Measurements from ENCODE around the gene ZNF384.

The ZNF384 gene

DNA sequence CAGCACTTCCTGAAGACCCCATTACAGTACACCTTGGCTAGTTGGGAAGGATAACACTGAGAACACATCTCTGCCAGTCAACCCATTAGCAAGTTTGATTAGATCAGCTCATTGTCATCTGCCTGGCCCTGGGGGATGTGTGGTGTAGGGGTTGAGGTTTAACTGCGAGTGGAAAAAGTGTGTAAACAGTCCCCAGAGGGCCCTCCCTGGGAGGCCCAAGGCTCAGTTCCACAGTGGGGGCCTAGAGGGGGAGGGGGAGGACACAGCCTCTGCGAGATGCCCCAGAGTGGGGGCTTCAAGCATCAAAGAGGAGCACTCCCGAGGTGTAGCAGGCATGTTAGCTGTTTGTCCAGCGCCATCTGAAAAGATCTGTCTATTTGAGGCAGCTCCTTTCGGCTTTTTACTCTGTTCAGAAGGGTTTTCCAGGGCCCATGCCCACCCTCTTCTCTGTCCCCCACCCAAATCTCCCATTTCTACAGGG lies 53.8 kb downstream of the ZNF384 start:
- H3K36me3 Mint-ChIP-seq (ENCODE audit: low read depth): no peaks in the 10 kb centered on the region
- H3K4me1 Mint-ChIP-seq (ENCODE audit: low read depth): peaks cover 36% of the 10 kb centered on the region
- no peaks in the 10 kb centered on the region for H3K27me3 Mint-ChIP-seq (ENCODE audit: low read depth)
- H3K9me3 Mint-ChIP-seq: no peaks in the 10 kb centered on the region
- peak; percentile 72 for DNase-seq (ENCODE audit: low spot score)
- peak overlapping the region; percentile 87 for H3K27ac Mint-ChIP-seq
- peak overlapping the region; percentile 67 for H3K4me3 Mint-ChIP-seq

DNA sequence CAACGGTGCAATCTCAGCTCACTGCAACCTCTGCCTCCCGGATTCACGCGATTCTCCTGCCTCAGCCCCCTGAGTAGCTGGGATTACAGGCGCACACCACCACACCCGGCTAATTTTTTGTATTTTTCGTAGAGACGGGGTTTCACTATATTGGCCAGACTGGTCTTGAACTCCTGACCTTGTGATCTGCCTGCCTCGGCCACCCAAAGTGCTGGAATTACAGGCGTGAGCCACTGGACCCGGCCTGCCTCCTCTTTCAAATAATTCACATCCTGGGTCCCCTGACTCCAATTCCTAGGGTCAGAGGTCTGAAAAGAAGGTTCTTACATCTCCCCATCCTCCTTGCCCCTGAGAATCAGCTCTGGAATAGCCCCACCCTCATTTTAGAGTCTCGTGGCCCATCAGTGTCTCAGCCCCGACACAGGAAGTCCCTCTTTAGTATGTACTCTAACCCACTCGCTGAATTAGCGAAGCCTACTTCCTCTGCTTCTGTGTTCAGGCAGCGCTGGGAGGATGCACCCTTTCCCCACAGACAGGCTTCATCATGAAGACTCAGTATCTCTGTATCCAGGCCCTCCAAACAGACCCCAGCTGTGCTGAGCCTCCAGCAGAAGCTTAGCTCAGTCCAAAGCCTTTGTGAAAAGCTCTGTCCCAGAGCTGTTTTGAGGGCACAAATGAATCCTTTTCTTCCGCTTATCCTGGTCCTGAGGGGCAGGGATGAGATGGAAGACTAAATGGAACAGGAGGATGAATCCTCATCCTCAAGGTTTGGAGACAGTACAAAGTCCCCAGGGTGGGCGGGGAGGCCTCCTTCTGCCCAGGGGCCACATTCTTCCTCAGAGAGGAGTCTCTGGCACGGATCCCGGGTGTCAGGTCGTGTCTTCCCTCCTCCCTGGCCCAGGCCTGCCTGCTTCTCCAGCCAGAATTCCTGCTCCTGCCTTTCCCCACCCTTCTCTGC lies 56.9 kb downstream of the ZNF384 start:
- DNase-seq (ENCODE audit: low spot score): no peak
- Mint-ChIP-seq H3K27me3 (ENCODE audit: low read depth) (no peaks in the 10 kb centered on the region), H3K9me3 (no peaks in the 10 kb centered on the region), H3K4me3 (peak overlapping the region; percentile 82), H3K27ac (peak overlapping the region; percentile 97), H3K4me1 (ENCODE audit: low read depth) (peaks cover 45% of the 10 kb centered on the region), H3K36me3 (ENCODE audit: low read depth) (no peaks in the 10 kb centered on the region)

DNA sequence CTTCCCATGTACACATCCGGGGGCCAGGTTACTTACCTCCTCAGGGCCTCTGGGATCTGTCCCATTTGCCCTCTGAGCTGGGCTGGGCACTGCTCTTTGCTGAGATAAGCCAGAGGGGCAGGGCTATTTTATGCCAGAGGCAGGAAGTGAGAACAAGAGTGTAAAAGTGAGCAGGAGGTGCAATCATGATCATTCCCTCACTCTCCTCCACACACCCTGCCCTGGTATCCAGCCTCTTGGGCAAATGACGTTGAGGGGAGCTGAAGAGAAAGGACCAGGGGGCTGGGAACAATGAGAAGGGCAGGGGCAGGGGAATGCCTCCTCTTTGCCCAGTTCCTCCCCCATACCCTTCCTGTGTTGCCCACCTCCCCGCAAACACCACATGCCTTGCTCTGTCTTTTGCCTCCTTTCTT lies 57.6 kb downstream of the ZNF384 start:
- Mint-ChIP-seq H3K4me1 (ENCODE audit: low read depth) (peaks cover 50% of the 10 kb centered on the region), H3K27ac (peak overlapping the region; percentile 97), H3K4me3 (peak overlapping the region; percentile 82), H3K27me3 (ENCODE audit: low read depth) (no peaks in the 10 kb centered on the region), H3K36me3 (ENCODE audit: low read depth) (no peaks in the 10 kb centered on the region), H3K9me3 (no peaks in the 10 kb centered on the region)
- DNase-seq (ENCODE audit: low spot score): no peak

DNA sequence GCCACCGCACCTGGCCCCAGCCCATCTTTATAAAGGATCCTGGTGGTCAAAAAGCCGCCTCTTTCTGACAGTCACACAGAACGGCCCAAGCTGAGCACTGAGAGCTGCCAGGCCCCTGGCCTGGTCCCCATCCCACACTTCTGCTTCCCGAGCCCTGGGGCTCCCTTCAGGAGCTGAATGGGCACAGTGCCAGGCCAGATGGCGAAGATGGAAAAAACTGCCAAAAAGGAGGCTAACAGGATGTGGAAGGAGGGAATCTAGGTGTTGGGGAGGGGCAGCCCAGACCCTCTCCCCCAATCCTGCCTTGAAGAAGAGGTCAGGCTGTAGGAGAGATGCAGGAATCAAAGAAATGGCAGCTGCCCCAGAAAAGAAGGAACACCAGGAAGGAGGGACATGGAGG lies 58.4 kb downstream of the ZNF384 start:
- H3K36me3 Mint-ChIP-seq (ENCODE audit: low read depth): no peaks in the 10 kb centered on the region
- no peaks in the 10 kb centered on the region for H3K9me3 Mint-ChIP-seq
- H3K4me1 Mint-ChIP-seq (ENCODE audit: low read depth): peaks cover 43% of the 10 kb centered on the region
- peak overlapping the region; percentile 82 for H3K4me3 Mint-ChIP-seq
- no peaks in the 10 kb centered on the region for H3K27me3 Mint-ChIP-seq (ENCODE audit: low read depth)
- H3K27ac Mint-ChIP-seq: peak overlapping the region; percentile 97
- DNase-seq (ENCODE audit: low spot score): no peak

DNA sequence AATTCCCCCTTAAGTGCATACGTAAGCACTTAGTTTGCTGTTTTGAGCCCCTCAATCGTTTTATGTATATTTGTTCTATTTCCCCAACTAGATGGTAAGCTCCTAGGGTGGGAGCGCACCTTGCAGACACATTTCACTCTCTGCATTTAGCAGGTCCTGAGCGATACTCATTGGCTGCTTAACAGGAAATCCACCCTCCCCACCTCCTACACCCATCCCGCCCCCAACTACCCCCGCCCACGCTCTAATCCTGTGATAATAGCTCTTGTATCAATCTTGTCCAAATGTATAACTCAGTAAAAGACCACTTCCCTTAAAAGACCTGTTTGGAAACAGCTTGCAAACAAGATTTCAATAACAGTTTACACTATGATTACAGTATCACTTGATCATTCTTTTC lies 61.6 kb downstream of the ZNF384 start:
- peaks cover 29% of the 10 kb centered on the region for H3K4me1 Mint-ChIP-seq (ENCODE audit: low read depth)
- H3K4me3 Mint-ChIP-seq: peak overlapping the region; percentile 85
- no peaks in the 10 kb centered on the region for H3K9me3 Mint-ChIP-seq
- peak overlapping the region; percentile 82 for H3K27ac Mint-ChIP-seq
- H3K36me3 Mint-ChIP-seq (ENCODE audit: low read depth): no peaks in the 10 kb centered on the region
- H3K27me3 Mint-ChIP-seq (ENCODE audit: low read depth): no peaks in the 10 kb centered on the region
- DNase-seq (ENCODE audit: low spot score): no peak

DNA sequence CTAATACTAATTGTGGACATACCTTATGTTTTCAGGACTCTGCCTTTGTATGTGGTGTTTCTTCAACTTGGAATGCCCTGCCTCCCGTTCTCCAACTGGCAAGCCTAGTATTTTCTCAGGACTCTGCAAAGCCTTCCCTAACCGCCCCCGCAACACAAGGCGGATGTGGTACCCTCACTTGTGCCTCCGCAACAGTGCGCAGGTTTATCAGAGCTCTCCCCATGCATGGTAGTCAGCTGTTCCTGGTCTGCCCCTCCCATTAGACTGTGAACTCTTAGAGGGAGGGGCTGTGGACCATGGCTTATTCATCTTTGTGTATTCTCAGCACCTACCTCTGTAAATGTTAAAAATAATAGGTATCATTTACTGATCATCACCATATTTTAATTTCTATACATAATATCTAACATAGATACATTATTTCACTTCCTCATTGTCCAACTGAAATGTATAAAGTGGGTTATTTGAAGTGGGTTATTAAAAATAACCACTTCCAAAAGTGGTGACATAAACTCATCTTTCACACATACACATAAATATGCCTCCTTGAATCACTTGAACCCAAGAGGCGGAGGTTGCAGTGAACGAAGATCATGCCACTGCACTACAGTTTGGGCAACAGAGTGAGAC lies 62.4 kb downstream of the ZNF384 start:
- Mint-ChIP-seq H3K4me1 (ENCODE audit: low read depth) (peaks cover 22% of the 10 kb centered on the region), H3K27ac (no peak overlapping the region), H3K9me3 (no peaks in the 10 kb centered on the region), H3K36me3 (ENCODE audit: low read depth) (no peaks in the 10 kb centered on the region), H3K27me3 (ENCODE audit: low read depth) (no peaks in the 10 kb centered on the region), H3K4me3 (no peak overlapping the region)
- DNase-seq (ENCODE audit: low spot score): no peak

DNA sequence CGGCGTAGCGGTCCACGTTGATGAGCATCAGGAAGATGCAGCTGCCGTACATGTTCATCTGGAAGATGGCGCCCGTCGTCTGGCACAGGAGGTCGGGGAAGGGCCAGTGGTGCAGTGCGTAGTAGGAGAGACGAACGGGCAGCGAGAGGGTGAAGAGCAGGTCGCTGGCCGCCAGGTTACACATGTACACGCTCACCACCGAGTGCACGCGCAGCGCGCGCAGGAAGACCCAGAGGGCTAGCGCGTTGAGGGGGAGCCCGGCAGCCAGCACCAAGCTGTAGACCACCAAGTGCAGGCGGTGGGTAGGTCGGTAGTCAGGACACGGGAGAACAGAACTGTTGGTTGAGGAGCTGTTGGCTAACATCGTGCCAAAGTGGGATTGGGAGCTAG lies 68.3 kb downstream of the ZNF384 start:
- Mint-ChIP-seq H3K27ac (no peak overlapping the region), H3K9me3 (no peaks in the 10 kb centered on the region), H3K4me3 (peak overlapping the region; percentile 38), H3K36me3 (ENCODE audit: low read depth) (peaks cover 7% of the 10 kb centered on the region), H3K27me3 (ENCODE audit: low read depth) (no peaks in the 10 kb centered on the region), H3K4me1 (ENCODE audit: low read depth) (peaks cover 8% of the 10 kb centered on the region)
- DNase-seq (ENCODE audit: low spot score): no peak

DNA sequence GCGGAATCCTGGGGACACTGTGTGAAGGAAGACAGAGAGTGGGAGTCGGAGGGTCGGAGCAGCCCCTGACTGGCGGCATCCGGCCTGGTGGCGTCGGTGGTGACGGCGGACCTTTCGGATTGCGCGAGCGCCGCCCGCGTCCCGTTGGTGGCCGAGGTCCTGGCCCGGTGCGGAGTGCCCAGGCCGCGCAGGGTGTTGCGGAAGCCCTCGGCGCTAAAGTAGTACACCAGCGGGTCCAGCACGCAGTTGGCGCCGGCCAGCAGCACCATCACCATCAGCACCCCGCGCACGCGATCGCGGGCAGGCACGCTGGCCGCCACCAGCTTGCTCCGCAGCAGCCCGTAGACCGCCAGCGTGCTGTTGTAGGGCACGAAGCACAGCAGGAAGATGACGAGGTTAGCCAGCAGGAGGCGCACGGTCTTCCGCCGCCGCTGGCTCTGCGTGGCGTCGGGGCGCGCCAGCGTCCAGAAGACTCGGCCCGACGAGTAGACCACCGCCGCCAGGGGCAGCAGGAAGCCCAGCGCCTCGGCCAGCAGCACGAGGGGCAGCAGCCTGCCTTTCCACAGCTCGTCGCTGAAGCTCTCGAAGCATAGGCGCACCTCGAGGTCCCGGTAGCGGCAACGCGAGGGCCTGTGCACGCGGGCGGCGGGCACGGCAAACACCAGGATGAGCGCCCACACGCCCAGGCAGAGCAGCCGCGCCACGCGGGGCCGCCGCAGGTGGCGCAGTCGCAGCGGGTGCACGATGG lies 68.9 kb downstream of the ZNF384 start:
- no peak overlapping the region for H3K27ac Mint-ChIP-seq
- H3K9me3 Mint-ChIP-seq: no peaks in the 10 kb centered on the region
- peaks cover 7% of the 10 kb centered on the region for H3K36me3 Mint-ChIP-seq (ENCODE audit: low read depth)
- H3K27me3 Mint-ChIP-seq (ENCODE audit: low read depth): no peaks in the 10 kb centered on the region
- DNase-seq (ENCODE audit: low spot score): peak; percentile 54
- peaks cover 9% of the 10 kb centered on the region for H3K4me1 Mint-ChIP-seq (ENCODE audit: low read depth)
- peak overlapping the region; percentile 38 for H3K4me3 Mint-ChIP-seq

DNA sequence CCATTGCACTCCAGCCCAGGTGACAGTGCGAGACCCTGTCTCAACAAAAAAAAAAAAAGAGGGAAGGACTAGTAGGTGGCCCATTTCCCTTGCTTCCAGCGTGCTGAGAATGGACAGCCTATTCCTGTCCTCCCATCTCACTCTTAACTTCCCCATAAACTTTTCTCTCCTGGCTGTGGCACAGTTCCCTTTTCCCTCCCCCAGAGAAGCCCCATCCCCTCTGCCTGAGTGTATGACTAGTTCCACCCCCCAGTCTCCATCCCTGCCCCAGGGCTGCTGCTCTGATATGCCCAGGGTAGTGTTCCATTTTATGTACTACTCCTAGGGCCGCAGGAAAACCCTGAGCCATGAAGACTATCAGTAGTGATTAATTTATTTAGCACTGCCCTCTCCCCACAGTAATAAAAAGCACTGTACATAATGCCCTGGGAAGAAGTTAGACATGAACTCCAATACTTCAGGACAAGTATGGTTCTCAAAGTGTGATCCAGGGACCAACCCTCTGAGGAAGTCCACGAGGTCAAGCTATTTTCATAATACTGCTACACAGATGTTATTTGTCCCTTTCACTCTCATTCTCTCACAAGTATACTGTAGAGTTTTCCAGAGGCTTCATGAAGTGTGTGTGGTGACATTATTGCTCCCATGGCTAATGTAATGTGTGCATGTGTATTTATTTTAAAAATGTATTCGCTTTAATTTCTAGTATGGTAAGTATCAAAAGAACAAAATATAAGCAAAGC lies 70.5 kb downstream of the ZNF384 start:
- DNase-seq (ENCODE audit: low spot score): no peak
- peaks cover 7% of the 10 kb centered on the region for H3K36me3 Mint-ChIP-seq (ENCODE audit: low read depth)
- H3K4me1 Mint-ChIP-seq (ENCODE audit: low read depth): peaks cover 14% of the 10 kb centered on the region
- no peaks in the 10 kb centered on the region for H3K9me3 Mint-ChIP-seq
- no peak overlapping the region for H3K27ac Mint-ChIP-seq
- no peak overlapping the region for H3K4me3 Mint-ChIP-seq
- H3K27me3 Mint-ChIP-seq (ENCODE audit: low read depth): no peaks in the 10 kb centered on the region

Data from T-helper 2 cell treated with Interferon-gamma antibody and Interleukin-4, amounts not matched to agents 5 μg/mL and 100 μg/mL, for 36 hours (primary cell).